Fibroblast of lung (primary cell): ENCODE measurements around the gene OXSR1. TPM values are rescaled to one million over a fixed set of nuclear protein-coding genes. Genes with fewer than 3 reads are reported as not detected.
A peak's percentile ranks its signal among the peaks of the same experiment; 100 is the strongest.

ENCODE experiments used
- DNase-seq, 2 donors: peaks; one replicate each; pipeline versions ENCODE4 v3.0.0 to v3.0.0-alpha.2; 2010; ENCODE audit warnings: low read depth in 2 of 2
- H2AFZ ChIP-seq: 2 replicates; pipeline ENCODE4 v1.5.1; 2012; ENCODE audit warnings: low read length, control low read depth, inconsistent platforms
- H3K27ac ChIP-seq: 2 replicates; pipeline ENCODE4 v1.5.1; 2011; ENCODE audit warnings: low read length, control low read depth; ENCODE audit not compliant: insufficient read depth
- H3K27me3 ChIP-seq: 2 replicates; pipeline ENCODE4 v1.5.1; 2011; ENCODE audit warnings: mild to moderate bottlenecking, low read length; ENCODE audit not compliant: control insufficient read depth, insufficient read depth
- H3K36me3 ChIP-seq: 2 replicates; pipeline ENCODE4 v1.5.1; 2011; ENCODE audit warnings: low read length; ENCODE audit not compliant: control insufficient read depth, insufficient read depth
- H3K4me1 ChIP-seq: 2 replicates; pipeline ENCODE4 v1.5.1; 2011; ENCODE audit warnings: low read length; ENCODE audit not compliant: control insufficient read depth, insufficient read depth; ENCODE audit errors: extremely low read depth
- H3K4me2 ChIP-seq: 2 replicates; pipeline ENCODE4 v1.5.1; 2011; ENCODE audit warnings: low read length, control low read depth; ENCODE audit not compliant: insufficient read depth; ENCODE audit errors: extremely low read depth
- H3K4me3 ChIP-seq, 4 experiments: fragments of 200-600 bp in 1 of 4; sonication (generic) in 1 of 4; replicated peaks in 1 of 4; 2 replicates each; pipeline ENCODE4 v1.5.1; 2011 to 2016; ENCODE audit warnings: low read length in 4 of 4, low read depth in 3 of 4, mild to moderate bottlenecking in 3 of 4, control low read depth in 2 of 4, inconsistent platforms in 1 of 4, mixed read lengths in 1 of 4; ENCODE audit not compliant: insufficient read depth in 1 of 4; ENCODE audit errors: control extremely low read depth in 1 of 4
- H3K79me2 ChIP-seq: 2 replicates; pipeline ENCODE4 v1.5.1; 2012; ENCODE audit warnings: mild to moderate bottlenecking, low read length, inconsistent platforms; ENCODE audit not compliant: control insufficient read depth, insufficient read depth
- H3K9ac ChIP-seq: 2 replicates; pipeline ENCODE4 v1.5.1; 2011; ENCODE audit warnings: mild to moderate bottlenecking, low read length, control low read depth; ENCODE audit not compliant: insufficient read depth
- H3K9me3 ChIP-seq: 2 replicates; pipeline ENCODE4 v1.5.1; 2012; ENCODE audit warnings: low read depth, low read length; ENCODE audit not compliant: control insufficient read depth, insufficient read depth
- H4K20me1 ChIP-seq: 2 replicates; pipeline ENCODE4 v1.5.1; 2011; ENCODE audit warnings: low read length; ENCODE audit not compliant: control insufficient read depth, insufficient read depth; ENCODE audit errors: extremely low read depth
- CTCF ChIP-seq, 2 donors: IDR thresholded peaks in 1 of 2; conservative IDR thresholded peaks in 1 of 2; 1 replicate in 1 of 2; 2 replicates in 1 of 2; pipeline ENCODE4 v1.5.1; 2011 to 2012; ENCODE audit warnings: low read length in 2 of 2, control low read depth in 1 of 2, inconsistent platforms in 1 of 2, low read depth in 1 of 2, mild to moderate bottlenecking in 1 of 2
- EZH2 ChIP-seq: IDR thresholded peaks from 2 replicates; pipeline ENCODE4 v1.5.1; 2012; ENCODE audit warnings: low read length, control low read depth, mild to moderate bottlenecking; ENCODE audit errors: missing control alignments
- polyA plus RNA-seq, 2 donors: library from polyadenylated mRNA; depleted of rRNA in 1 of 2; stranded (reverse) in 1 of 2; unstranded in 1 of 2; fragments of >200 nt; gene quantifications; 2 replicates each; pipeline ENCODE4 v1.2.1, GENCODE V29; 2011 to 2012; ENCODE audit warnings: missing spikeins in 1 of 2
- total RNA-seq: library from RNA; depleted of rRNA; stranded (reverse); fragments of >200 nt; gene quantifications from 2 replicates; pipeline ENCODE4 v1.2.1, GENCODE V29; 2014

OXSR1 gene
- total and polyA plus RNA-seq, 2 donors (not counting 1 experiment from before 2014, with no cell fraction given) = 32.7 to 45.2 TPM

DNA sequence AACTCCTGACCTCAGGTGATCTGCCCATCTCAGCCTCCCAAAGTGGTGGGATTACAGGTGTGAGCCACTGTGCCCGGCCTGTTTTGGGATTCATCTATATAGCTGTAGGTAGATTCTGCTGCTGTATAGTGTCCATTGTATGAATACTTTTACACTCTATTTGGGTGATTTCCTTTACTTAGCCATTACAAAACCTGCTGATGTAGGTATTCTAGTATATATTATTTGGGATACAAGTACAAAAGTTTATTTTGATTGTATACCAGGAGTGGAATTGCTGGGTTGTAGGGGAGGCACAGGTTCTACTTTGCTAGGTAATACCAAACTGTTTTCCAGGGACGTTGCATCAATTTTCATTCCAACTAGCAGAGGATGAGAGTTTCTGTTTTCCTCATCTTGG is 9.5 kb upstream of the OXSR1 start:
- no peak for TF ChIP-seq EZH2
- no peak for TF ChIP-seq CTCF (conservative IDR thresholded peaks at IDR 0.05 in 1 of 2, IDR thresholded peaks at IDR 0.05 in 1 of 2; ENCODE audit: low read depth in 1 of 2, low read length in 2 of 2)
- H3K9me3 ChIP-seq = no peaks in the 10 kb centered on the region
- H3K4me1 ChIP-seq = no peaks in the 10 kb centered on the region
- H4K20me1 ChIP-seq = no peaks in the 10 kb centered on the region
- H3K9ac ChIP-seq = no peak overlapping the region
- no peak overlapping the region for H3K4me2 ChIP-seq
- no peaks in the 10 kb centered on the region for H3K27me3 ChIP-seq
- H3K79me2 ChIP-seq = no peaks in the 10 kb centered on the region
- DNase-seq = no peak
- H3K36me3 ChIP-seq = no peaks in the 10 kb centered on the region
- H3K27ac ChIP-seq = no peak overlapping the region
- H2AFZ ChIP-seq = no peak overlapping the region
- no peak overlapping the region for H3K4me3 ChIP-seq

GRCh38 chr3:38157117-38157516 is 8.2 kb upstream of the OXSR1 start:
- no peaks in the 10 kb centered on the region for H3K9me3 ChIP-seq
- no peaks in the 10 kb centered on the region for H3K79me2 ChIP-seq
- no peaks in the 10 kb centered on the region for H3K4me1 ChIP-seq
- H3K4me2 ChIP-seq = no peak overlapping the region
- no peaks in the 10 kb centered on the region for H4K20me1 ChIP-seq
- no peak overlapping the region for H3K9ac ChIP-seq
- TF ChIP-seq EZH2 = no peak
- no peak for TF ChIP-seq CTCF (conservative IDR thresholded peaks at IDR 0.05 in 1 of 2, IDR thresholded peaks at IDR 0.05 in 1 of 2; ENCODE audit: low read depth in 1 of 2, low read length in 2 of 2)
- H3K36me3 ChIP-seq = no peaks in the 10 kb centered on the region
- no peaks in the 10 kb centered on the region for H3K27me3 ChIP-seq
- H3K27ac ChIP-seq = no peak overlapping the region
- no peak overlapping the region for H2AFZ ChIP-seq
- no peak for DNase-seq
- no peak overlapping the region for H3K4me3 ChIP-seq

DNA sequence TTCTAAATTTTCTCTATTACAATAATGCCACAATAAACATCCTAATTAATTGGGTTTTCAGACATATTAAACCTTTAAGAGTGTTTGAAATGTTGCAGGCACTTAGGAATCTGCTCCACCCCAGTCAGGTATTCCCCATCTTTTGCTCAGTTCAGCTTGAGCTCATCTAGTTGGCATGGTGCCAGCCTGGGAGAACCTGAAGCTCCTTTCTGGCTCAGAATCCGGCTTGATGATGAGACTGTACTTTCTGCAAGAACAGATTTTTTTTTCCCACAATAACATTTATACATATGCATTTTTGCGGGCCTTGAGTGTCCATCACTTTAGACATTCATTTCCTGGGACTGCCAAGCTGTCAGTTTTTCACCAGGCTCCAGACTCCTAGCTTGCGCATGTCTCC is 7.7 kb upstream of the OXSR1 start:
- Histone ChIP-seq H3K27me3 (no peaks in the 10 kb centered on the region), H3K79me2 (no peaks in the 10 kb centered on the region), H4K20me1 (no peaks in the 10 kb centered on the region), H3K36me3 (no peaks in the 10 kb centered on the region), H3K9ac (no peak overlapping the region), H3K9me3 (no peaks in the 10 kb centered on the region), H3K27ac (no peak overlapping the region), H2AFZ (no peak overlapping the region), H3K4me2 (no peak overlapping the region), H3K4me3 (no peak overlapping the region), H3K4me1 (no peaks in the 10 kb centered on the region)
- TF ChIP-seq EZH2 (no peak), CTCF (conservative IDR thresholded peaks at IDR 0.05 in 1 of 2, IDR thresholded peaks at IDR 0.05 in 1 of 2; ENCODE audit: low read depth in 1 of 2, low read length in 2 of 2) (no peak)
- peak in 1 of 2 donors; percentile 13 for DNase-seq
